AG09319 (cell line): ENCODE measurements around the gene CAMK2A.

ENCODE experiments used
- DNase-seq: peaks from one replicate; pipeline ENCODE4 v3.0.0-alpha.2; 2010; ENCODE audit warnings: low read depth; ENCODE audit errors: extremely low read depth
- CTCF ChIP-seq: IDR thresholded peaks from 2 replicates; pipeline ENCODE4 v1.5.1; 2011; ENCODE audit warnings: low read depth, mild to moderate bottlenecking, inconsistent platforms, low read length, moderate library complexity

CAMK2A gene

DNA sequence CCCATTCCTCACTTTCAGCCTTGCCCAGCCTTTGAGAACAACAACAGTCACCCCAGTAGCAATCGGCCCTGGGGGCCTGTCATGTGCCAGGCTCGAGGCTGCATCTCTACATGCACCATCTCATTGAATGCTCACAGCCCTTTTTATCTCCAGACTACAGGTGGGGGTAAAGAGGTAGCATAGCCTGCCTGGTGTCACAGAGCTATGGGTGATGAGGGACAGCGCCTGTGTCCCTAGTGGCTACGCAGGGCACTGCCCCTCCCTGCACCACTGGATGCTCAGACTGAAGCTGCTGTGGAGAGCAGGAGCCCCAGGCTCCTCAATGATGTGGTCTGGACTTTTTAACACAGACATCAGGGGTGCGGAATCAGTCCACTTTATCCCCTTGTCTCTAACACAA is 2.8 kb downstream of the CAMK2A start:
- no peak for DNase-seq
- no peak; the same call in 1 of the 2 replicates for TF ChIP-seq CTCF

GRCh38 chr5:150285114-150285513 is 4.5 kb downstream of the CAMK2A start:
- TF ChIP-seq CTCF = no peak
- no peak for DNase-seq

DNA sequence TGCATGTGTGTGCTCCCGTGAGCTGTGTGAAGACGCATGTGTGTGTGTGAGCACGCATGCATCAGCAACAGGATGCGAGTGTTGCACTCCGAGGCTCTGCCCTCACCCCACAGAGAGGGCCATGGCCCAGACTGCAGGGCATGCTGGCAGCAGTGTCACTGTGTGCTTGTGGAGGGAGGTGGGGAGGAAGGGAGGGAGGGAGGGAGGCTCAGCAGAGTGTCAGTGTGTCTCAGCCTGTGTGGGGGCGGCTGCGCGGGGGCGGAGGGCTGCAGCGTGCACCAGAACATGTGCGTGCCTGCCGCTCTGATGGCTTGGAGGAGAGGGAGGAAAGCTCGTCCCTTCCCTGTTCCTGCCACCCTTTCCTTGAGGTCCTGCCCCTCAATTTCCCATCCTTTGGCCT is 5.3 kb downstream of the CAMK2A start:
- no peak for DNase-seq
- TF ChIP-seq CTCF = no peak

- no peak for TF ChIP-seq CTCF
- DNase-seq = no peak
These were observed 5.7 kb downstream of the CAMK2A start for GRCh38 chr5:150283904-150284303.

- DNase-seq = no peak
- TF ChIP-seq CTCF = no peak
These were observed 7.6 kb downstream of the CAMK2A start for GRCh38 chr5:150281987-150282386.

GRCh38 chr5:150279330-150280020 is 10.1 kb downstream of the CAMK2A start:
- no peak for DNase-seq
- TF ChIP-seq CTCF = no peak

DNA sequence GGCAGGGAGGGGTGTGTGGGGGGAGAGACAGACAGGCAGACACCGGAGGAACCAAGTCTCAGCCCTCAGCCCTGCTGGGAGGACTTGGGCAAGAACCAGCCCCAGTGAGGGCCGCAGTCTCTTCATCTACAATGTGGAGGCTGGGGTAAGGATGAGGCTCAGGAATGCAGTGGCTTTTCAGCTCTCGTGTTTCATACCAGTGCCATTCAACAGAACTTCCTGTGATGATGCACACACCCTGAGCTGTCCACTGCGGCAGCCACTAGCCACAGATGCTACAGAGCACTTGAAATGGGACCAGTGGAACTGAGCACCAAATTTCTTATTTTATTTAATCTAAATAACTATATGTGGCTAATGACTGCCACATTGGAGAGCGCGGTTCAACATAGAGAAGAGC is 10.7 kb downstream of the CAMK2A start:
- TF ChIP-seq CTCF = no peak
- DNase-seq = no peak
